Duodenal mucosa (tissue), 2 donors: ENCODE results near the gene POLN.

ENCODE experiments used
- H3K27ac ChIP-seq: one replicate; pipeline ENCODE4 v1.7.0; 2013; ENCODE audit warnings: low read depth, low read length
- H3K27me3 ChIP-seq, 2 donors: one replicate each; pipeline ENCODE4 v1.7.0; 2013; ENCODE audit warnings: low read length in 2 of 2, control low read depth in 1 of 2; ENCODE audit not compliant: insufficient read depth in 2 of 2, control insufficient read depth in 1 of 2
- H3K36me3 ChIP-seq, 2 donors: one replicate each; pipeline ENCODE4 v1.7.0; 2013; ENCODE audit warnings: low read length in 2 of 2, control low read depth in 1 of 2; ENCODE audit not compliant: insufficient read depth in 2 of 2, control insufficient read depth in 1 of 2
- H3K4me1 ChIP-seq, 2 donors: one replicate each; pipeline ENCODE4 v1.7.0; 2013; ENCODE audit warnings: low read length in 2 of 2, control low read depth in 1 of 2; ENCODE audit not compliant: insufficient read depth in 2 of 2, control insufficient read depth in 1 of 2
- H3K4me3 ChIP-seq, 2 donors: one replicate each; pipeline ENCODE4 v1.7.0; 2013; ENCODE audit warnings: low read length in 2 of 2, low read depth in 1 of 2
- H3K9ac ChIP-seq, 2 donors: one replicate each; pipeline ENCODE4 v1.7.0; 2013; ENCODE audit warnings: low read length in 2 of 2, low read depth in 1 of 2
- H3K9me3 ChIP-seq, 2 donors: one replicate each; pipeline ENCODE4 v1.7.0; 2013; ENCODE audit warnings: low read length in 2 of 2, control low read depth in 1 of 2; ENCODE audit not compliant: control insufficient read depth in 1 of 2

POLN gene

GRCh38 chr4:2082627-2083026 is 159.3 kb downstream of the POLN start:
- no peaks in the 10 kb centered on the region for H3K36me3 ChIP-seq
- H3K9ac ChIP-seq = no peak overlapping the region
- no peak overlapping the region for H3K4me3 ChIP-seq
- no peaks in the 10 kb centered on the region for H3K9me3 ChIP-seq
- H3K4me1 ChIP-seq = no peaks in the 10 kb centered on the region
- no peaks in the 10 kb centered on the region for H3K27me3 ChIP-seq
- H3K27ac ChIP-seq = no peak overlapping the region

- Histone ChIP-seq H3K4me3 (no peak overlapping the region), H3K9me3 (no peaks in the 10 kb centered on the region), H3K9ac (no peak overlapping the region), H3K27me3 (no peaks in the 10 kb centered on the region), H3K27ac (no peak overlapping the region), H3K4me1 (no peaks in the 10 kb centered on the region), H3K36me3 (no peaks in the 10 kb centered on the region)
Measured at GRCh38 chr4:2082118-2082517, 159.8 kb downstream of the POLN start.

GRCh38 chr4:2081540-2081939 is 160.4 kb downstream of the POLN start:
- Histone ChIP-seq H3K27me3 (no peaks in the 10 kb centered on the region), H3K9ac (no peak overlapping the region), H3K27ac (no peak overlapping the region), H3K4me3 (no peak overlapping the region), H3K36me3 (no peaks in the 10 kb centered on the region), H3K9me3 (no peaks in the 10 kb centered on the region), H3K4me1 (no peaks in the 10 kb centered on the region)

GRCh38 chr4:2080429-2081300 is 161.3 kb downstream of the POLN start:
- H3K27ac ChIP-seq = no peak overlapping the region
- no peaks in the 10 kb centered on the region for H3K4me1 ChIP-seq
- H3K9ac ChIP-seq = no peak overlapping the region
- no peak overlapping the region for H3K4me3 ChIP-seq
- H3K27me3 ChIP-seq = no peaks in the 10 kb centered on the region
- no peaks in the 10 kb centered on the region for H3K36me3 ChIP-seq
- no peaks in the 10 kb centered on the region for H3K9me3 ChIP-seq

GRCh38 chr4:2079926-2080325 is 162.0 kb downstream of the POLN start:
- Histone ChIP-seq H3K9ac (no peak overlapping the region), H3K27ac (no peak overlapping the region), H3K36me3 (no peaks in the 10 kb centered on the region), H3K4me3 (no peak overlapping the region), H3K9me3 (no peaks in the 10 kb centered on the region), H3K27me3 (no peaks in the 10 kb centered on the region), H3K4me1 (no peaks in the 10 kb centered on the region)

- Histone ChIP-seq H3K4me1 (no peaks in the 10 kb centered on the region), H3K27ac (no peak overlapping the region), H3K9ac (no peak overlapping the region), H3K36me3 (no peaks in the 10 kb centered on the region), H3K27me3 (no peaks in the 10 kb centered on the region), H3K9me3 (no peaks in the 10 kb centered on the region), H3K4me3 (no peak overlapping the region)
Measured at GRCh38 chr4:2079006-2079405, 162.9 kb downstream of the POLN start.

GRCh38 chr4:2078584-2078983 is 163.3 kb downstream of the POLN start:
- Histone ChIP-seq H3K36me3 (no peaks in the 10 kb centered on the region), H3K9me3 (no peaks in the 10 kb centered on the region), H3K4me1 (no peaks in the 10 kb centered on the region), H3K27me3 (no peaks in the 10 kb centered on the region), H3K9ac (no peak overlapping the region), H3K27ac (no peak overlapping the region), H3K4me3 (no peak overlapping the region)

- no peaks in the 10 kb centered on the region for H3K9me3 ChIP-seq
Measured at GRCh38 chr4:2077537-2078460, 164.1 kb downstream of the POLN start.

GRCh38 chr4:2076908-2077536 is 164.9 kb downstream of the POLN start:
- Histone ChIP-seq H3K36me3 (no peaks in the 10 kb centered on the region), H3K9ac (no peak overlapping the region), H3K4me1 (no peaks in the 10 kb centered on the region), H3K4me3 (no peak overlapping the region), H3K27me3 (no peaks in the 10 kb centered on the region), H3K9me3 (no peaks in the 10 kb centered on the region), H3K27ac (no peak overlapping the region)

More at GRCh38 chr4:2077537-2078460, 164.1 kb downstream of the POLN start:
- no peak overlapping the region for H3K27ac ChIP-seq
- H3K4me3 ChIP-seq = no peak overlapping the region
- no peaks in the 10 kb centered on the region for H3K27me3 ChIP-seq
- no peak overlapping the region for H3K9ac ChIP-seq
- no peaks in the 10 kb centered on the region for H3K4me1 ChIP-seq
- H3K36me3 ChIP-seq = no peaks in the 10 kb centered on the region
